GM12892 (cell line): ENCODE data around the gene PRSS27.

Experiments
- POLR2A ChIP-seq: IDR thresholded peaks from 2 replicates; pipeline ENCODE4 v1.6.1; 2011; ENCODE audit warnings: low read depth, low read length, control low read depth
- POLR2AphosphoS5 ChIP-seq: IDR thresholded peaks from 2 replicates; pipeline ENCODE4 v1.6.1; 2011; ENCODE audit warnings: low read depth, low read length, control low read depth
- TAF1 ChIP-seq: IDR thresholded peaks from 2 replicates; pipeline ENCODE4 v1.6.1; 2011; ENCODE audit warnings: low read depth, mild to moderate bottlenecking, control low read depth, low read length, borderline replicate concordance

- no peak for TF ChIP-seq POLR2A
- TF ChIP-seq POLR2AphosphoS5 = no peak
- TF ChIP-seq TAF1 = no peak
These were observed 47.2 kb upstream of the PRSS27 start for GRCh38 chr16:2767140-2767731.
